Left ventricle myocardium inferior (tissue), 1 donor: Measurements from ENCODE around the gene KRTAP19-4. TPM values are rescaled to one million over a fixed set of nuclear protein-coding genes. Genes with fewer than 3 reads are reported as not detected.

ENCODE experiments used
- DNase-seq: peaks from one replicate; pipeline ENCODE4 v3.0.0-alpha.2; 2020
- H3K27ac ChIP-seq: fragments of 200-600 bp; replicated peaks from 2 replicates; pipeline ENCODE4 v1.8.0; 2021
- H3K27me3 ChIP-seq: fragments of 200-600 bp; 2 replicates; pipeline ENCODE4 v1.8.0; 2021; ENCODE audit warnings: low read depth
- H3K36me3 ChIP-seq: fragments of 200-600 bp; 2 replicates; pipeline ENCODE4 v1.8.0; 2021
- H3K4me1 ChIP-seq: fragments of 200-600 bp; 2 replicates; pipeline ENCODE4 v1.8.0; 2021
- H3K4me3 ChIP-seq: fragments of 200-600 bp; 2 replicates; pipeline ENCODE4 v1.8.0; 2021; ENCODE audit warnings: mild to moderate bottlenecking, moderate library complexity
- H3K9me3 ChIP-seq: fragments of 200-600 bp; replicated peaks from 2 replicates; pipeline ENCODE4 v1.8.0; 2021
- intact Hi-C: fragments of 100-400 bp; cut with micrococcal nuclease; formaldehyde crosslinking; loops from one replicate; pipeline ENCODE4 v1.11.0; 2022
- total RNA-seq: library from RNA; stranded (reverse); fragmentation: NEBNext Ultra II Directional; extraction: Animal tissue kit (Norgen Biotek cat#: 25700); gene quantifications from one replicate; pipeline ENCODE4 v1.2.1, GENCODE V29; 2021
- TF ChIP-seq, protein P1 (sequence below): fragments of 200-600 bp; IDR thresholded peaks from 2 replicates; pipeline ENCODE4 v1.8.0; 2021; ENCODE audit warnings: antibody characterized with exemption, mild to moderate bottlenecking, borderline replicate concordance
- donor health status: DM: no; HTN: yes; CAD: no; lungs with severe emphysema.

KRTAP19-4 gene
- total RNA-seq, 1 donor from 2014 or later, result not detected

DNA sequence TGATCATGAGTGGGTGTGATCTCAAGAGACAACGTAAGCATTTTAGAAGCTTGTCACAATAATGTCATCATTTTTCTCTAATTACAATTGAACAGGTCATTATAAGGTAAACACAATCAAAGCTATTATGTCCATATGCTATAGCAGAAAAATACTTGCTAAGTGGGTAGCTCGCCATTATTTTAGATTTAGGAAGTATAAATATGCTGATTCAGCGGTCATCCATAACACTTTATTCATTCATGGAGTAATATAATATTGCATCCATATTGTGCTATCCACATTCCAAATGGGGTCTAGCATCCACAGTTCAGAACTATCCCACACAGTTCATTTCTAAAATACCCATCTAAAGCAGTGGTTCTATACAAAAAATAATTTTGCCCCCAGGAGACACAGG is 48.5 kb downstream of the KRTAP19-4 start:
- no peak overlapping the region for H3K27ac ChIP-seq
- intact Hi-C loops, result no loop called here

DNA sequence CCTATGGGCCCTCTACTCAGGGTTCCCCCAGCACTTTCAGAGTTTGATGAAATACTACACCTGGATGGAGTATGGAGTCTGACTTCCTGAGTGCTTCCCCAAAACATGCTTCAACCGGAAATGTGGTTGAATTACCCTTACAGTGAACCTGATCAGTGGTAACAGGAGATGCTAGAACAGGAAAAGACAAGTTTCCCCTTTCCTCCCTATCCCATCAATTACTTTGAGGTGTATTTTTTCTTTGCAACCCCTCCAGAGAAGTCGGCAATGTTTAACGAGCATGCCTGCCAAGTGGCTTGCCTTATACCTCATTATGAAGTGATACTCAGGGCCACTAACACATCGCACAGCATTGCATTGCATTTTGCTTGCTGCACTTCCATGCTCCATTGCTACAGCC is 49.9 kb downstream of the KRTAP19-4 start:
- no peaks in the 10 kb centered on the region for H3K27me3 ChIP-seq
- no peak overlapping the region for H3K27ac ChIP-seq
- no peaks in the 10 kb centered on the region for H3K4me1 ChIP-seq
- intact Hi-C loops, result no loop called here
- H3K36me3 ChIP-seq, result no peaks in the 10 kb centered on the region
- H3K9me3 ChIP-seq, result no peaks in the 10 kb centered on the region
- TF ChIP-seq, protein P1, sequence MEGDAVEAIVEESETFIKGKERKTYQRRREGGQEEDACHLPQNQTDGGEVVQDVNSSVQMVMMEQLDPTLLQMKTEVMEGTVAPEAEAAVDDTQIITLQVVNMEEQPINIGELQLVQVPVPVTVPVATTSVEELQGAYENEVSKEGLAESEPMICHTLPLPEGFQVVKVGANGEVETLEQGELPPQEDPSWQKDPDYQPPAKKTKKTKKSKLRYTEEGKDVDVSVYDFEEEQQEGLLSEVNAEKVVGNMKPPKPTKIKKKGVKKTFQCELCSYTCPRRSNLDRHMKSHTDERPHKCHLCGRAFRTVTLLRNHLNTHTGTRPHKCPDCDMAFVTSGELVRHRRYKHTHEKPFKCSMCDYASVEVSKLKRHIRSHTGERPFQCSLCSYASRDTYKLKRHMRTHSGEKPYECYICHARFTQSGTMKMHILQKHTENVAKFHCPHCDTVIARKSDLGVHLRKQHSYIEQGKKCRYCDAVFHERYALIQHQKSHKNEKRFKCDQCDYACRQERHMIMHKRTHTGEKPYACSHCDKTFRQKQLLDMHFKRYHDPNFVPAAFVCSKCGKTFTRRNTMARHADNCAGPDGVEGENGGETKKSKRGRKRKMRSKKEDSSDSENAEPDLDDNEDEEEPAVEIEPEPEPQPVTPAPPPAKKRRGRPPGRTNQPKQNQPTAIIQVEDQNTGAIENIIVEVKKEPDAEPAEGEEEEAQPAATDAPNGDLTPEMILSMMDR, result no peak
- H3K4me3 ChIP-seq, result no peak overlapping the region
- no peak for DNase-seq

More for the DNA sequence above, 48.5 kb downstream of the KRTAP19-4 start:
- Histone ChIP-seq H3K4me3 (no peak overlapping the region), H3K36me3 (no peaks in the 10 kb centered on the region), H3K27me3 (no peaks in the 10 kb centered on the region), H3K4me1 (no peaks in the 10 kb centered on the region), H3K9me3 (no peaks in the 10 kb centered on the region)
- DNase-seq, result no peak
- TF ChIP-seq, protein P1, result no peak

Other genes with a start within 250 kb of the KRTAP19-4 start
- not detected for gene KRTAP24-1, start 214.2 kb downstream of the KRTAP19-4 start, total RNA-seq
- gene KRTAP25-1, start 207.7 kb downstream of the KRTAP19-4 start, total RNA-seq, result not detected
- gene KRTAP26-1, start 176.8 kb downstream of the KRTAP19-4 start, total RNA-seq, result not detected
- not detected for gene KRTAP27-1, start 159.5 kb downstream of the KRTAP19-4 start, total RNA-seq
- not detected for gene KRTAP23-1, start 148.6 kb downstream of the KRTAP19-4 start, total RNA-seq
- gene KRTAP13-2, start 124.9 kb downstream of the KRTAP19-4 start, total RNA-seq, result not detected
- not detected for gene KRTAP13-1, start 101.1 kb downstream of the KRTAP19-4 start, total RNA-seq
- gene KRTAP13-3, start 71.2 kb downstream of the KRTAP19-4 start, total RNA-seq, result not detected
- not detected for gene KRTAP13-4, start 66.9 kb downstream of the KRTAP19-4 start, total RNA-seq
- gene KRTAP15-1, start 56.9 kb downstream of the KRTAP19-4 start, total RNA-seq, result not detected
- not detected for gene KRTAP19-1, start 16.8 kb downstream of the KRTAP19-4 start, total RNA-seq
- not detected for gene KRTAP19-2, start 9.7 kb downstream of the KRTAP19-4 start, total RNA-seq
- gene KRTAP19-3, start 5.2 kb downstream of the KRTAP19-4 start, total RNA-seq, result not detected
- gene KRTAP19-5, start 5.0 kb upstream of the KRTAP19-4 start, total RNA-seq, result not detected
- not detected for gene KRTAP19-6, start 44.7 kb upstream of the KRTAP19-4 start, total RNA-seq
- gene KRTAP19-7, start 64.1 kb upstream of the KRTAP19-4 start, total RNA-seq, result not detected
- gene KRTAP22-2, start 93.2 kb upstream of the KRTAP19-4 start, total RNA-seq, result not detected
- gene KRTAP6-3, start 95.3 kb upstream of the KRTAP19-4 start, total RNA-seq, result not detected
- gene KRTAP6-2, start 101.7 kb upstream of the KRTAP19-4 start, total RNA-seq, result not detected
- not detected for gene KRTAP22-1, start 103.9 kb upstream of the KRTAP19-4 start, total RNA-seq
- gene KRTAP6-1, start 116.8 kb upstream of the KRTAP19-4 start, total RNA-seq, result not detected
- not detected for gene KRTAP20-1, start 119.3 kb upstream of the KRTAP19-4 start, total RNA-seq
- not detected for gene KRTAP20-4, start 123.5 kb upstream of the KRTAP19-4 start, total RNA-seq
- gene KRTAP20-2, start 138.0 kb upstream of the KRTAP19-4 start, total RNA-seq, result not detected
- not detected for gene KRTAP20-3, start 145.7 kb upstream of the KRTAP19-4 start, total RNA-seq
- gene KRTAP21-3, start 221.6 kb upstream of the KRTAP19-4 start, total RNA-seq, result not detected